ENCODE measurements around the gene OLIG1.
A peak's percentile ranks its signal among the peaks of the same experiment; 100 is the strongest.

Gene OLIG1

GRCh38 chr21:33031152-33031911 is 38.6 kb upstream of the OLIG1 start:
- DNase-seq (ENCODE audit: low read depth): no peak

- no peak for DNase-seq (ENCODE audit: low read depth)
Measured at GRCh38 chr21:33032434-33033047, 37.4 kb upstream of the OLIG1 start.

- no peak for DNase-seq (ENCODE audit: low read depth)
Measured at GRCh38 chr21:33033094-33033951, 36.6 kb upstream of the OLIG1 start.

GRCh38 chr21:33033961-33034413 is 36.0 kb upstream of the OLIG1 start:
- no peak for DNase-seq (ENCODE audit: low read depth)

GRCh38 chr21:33035147-33035546 is 34.8 kb upstream of the OLIG1 start:
- DNase-seq (ENCODE audit: low read depth): peak; percentile 69

GRCh38 chr21:33036430-33037162 is 33.3 kb upstream of the OLIG1 start:
- peak; percentile 45 for DNase-seq (ENCODE audit: low read depth)

GRCh38 chr21:33037501-33037900 is 32.4 kb upstream of the OLIG1 start:
- DNase-seq (ENCODE audit: low read depth): no peak

GRCh38 chr21:33039536-33039935 is 30.4 kb upstream of the OLIG1 start:
- DNase-seq (ENCODE audit: low read depth): no peak

GRCh38 chr21:33040215-33040614 is 29.7 kb upstream of the OLIG1 start:
- no peak for DNase-seq (ENCODE audit: low read depth)

- no peak for DNase-seq (ENCODE audit: low read depth)
Measured at GRCh38 chr21:33041981-33042380, 28.0 kb upstream of the OLIG1 start.

- no peak for DNase-seq (ENCODE audit: low read depth)
Measured at GRCh38 chr21:33042812-33043211, 27.1 kb upstream of the OLIG1 start.

- DNase-seq (ENCODE audit: low read depth): no peak
Measured at GRCh38 chr21:33046455-33046854, 23.5 kb upstream of the OLIG1 start.

GRCh38 chr21:33047231-33047630 is 22.7 kb upstream of the OLIG1 start:
- no peak for DNase-seq (ENCODE audit: low read depth)

GRCh38 chr21:33051925-33052324 is 18.0 kb upstream of the OLIG1 start:
- no peak for DNase-seq (ENCODE audit: low read depth)

- no peak for DNase-seq (ENCODE audit: low read depth)
Measured at GRCh38 chr21:33053951-33054350, 16.0 kb upstream of the OLIG1 start.

GRCh38 chr21:33055991-33056390 is 13.9 kb upstream of the OLIG1 start:
- DNase-seq (ENCODE audit: low read depth): no peak

GRCh38 chr21:33057385-33057940 is 12.5 kb upstream of the OLIG1 start:
- no peak for DNase-seq (ENCODE audit: low read depth)

GRCh38 chr21:33058527-33058926 is 11.4 kb upstream of the OLIG1 start:
- DNase-seq (ENCODE audit: low read depth): no peak

GRCh38 chr21:33058957-33059356 is 11.0 kb upstream of the OLIG1 start:
- no peak for DNase-seq (ENCODE audit: low read depth)

- DNase-seq (ENCODE audit: low read depth): peak; percentile 70
Measured at GRCh38 chr21:33059380-33059841, 10.5 kb upstream of the OLIG1 start.

- no peak for DNase-seq (ENCODE audit: low read depth)
Measured at GRCh38 chr21:33061233-33061632, 8.7 kb upstream of the OLIG1 start.

Data from CMK (cell line).